NCI-H2107 (cell line): Measurements from ENCODE around the gene OXSR1.
"Not testable (repeated sequence)": the region's sequence is repeated elsewhere in the genome, so short reads cannot be mapped to it uniquely, and the experiment has no call there.

ENCODE experiments used
- DNase-seq: peaks from one replicate; lab custom pipeline; 2025; lab: John Stamatoyannopoulos, UW

OXSR1 gene

GRCh38 chr3:38226273-38226672 is 60.9 kb downstream of the OXSR1 start:
- DNase-seq = no peak

GRCh38 chr3:38227989-38228388 is 62.7 kb downstream of the OXSR1 start:
- DNase-seq = no peak

GRCh38 chr3:38229036-38229435 is 63.7 kb downstream of the OXSR1 start:
- no peak for DNase-seq

GRCh38 chr3:38232701-38233100 is 67.4 kb downstream of the OXSR1 start:
- DNase-seq = no peak

DNA sequence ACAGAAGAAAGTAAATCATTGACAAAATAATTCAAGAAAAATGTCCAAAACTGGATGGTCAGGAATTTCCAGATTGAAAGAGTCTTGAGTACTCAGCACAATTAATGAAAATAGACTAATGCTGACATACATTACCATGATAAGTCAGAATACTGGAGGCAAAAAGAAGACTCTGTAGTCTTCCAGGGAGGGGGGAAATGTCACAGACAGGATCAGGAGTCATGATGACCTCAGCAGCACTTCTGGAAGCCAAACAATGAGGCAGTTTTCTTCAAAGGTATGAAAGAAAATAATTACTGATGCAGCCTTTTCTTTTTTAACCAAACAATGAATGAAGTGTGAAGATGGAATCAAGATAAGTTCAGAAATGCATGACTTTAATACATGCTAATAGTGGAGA is 70.1 kb downstream of the OXSR1 start:
- no peak for DNase-seq

DNA sequence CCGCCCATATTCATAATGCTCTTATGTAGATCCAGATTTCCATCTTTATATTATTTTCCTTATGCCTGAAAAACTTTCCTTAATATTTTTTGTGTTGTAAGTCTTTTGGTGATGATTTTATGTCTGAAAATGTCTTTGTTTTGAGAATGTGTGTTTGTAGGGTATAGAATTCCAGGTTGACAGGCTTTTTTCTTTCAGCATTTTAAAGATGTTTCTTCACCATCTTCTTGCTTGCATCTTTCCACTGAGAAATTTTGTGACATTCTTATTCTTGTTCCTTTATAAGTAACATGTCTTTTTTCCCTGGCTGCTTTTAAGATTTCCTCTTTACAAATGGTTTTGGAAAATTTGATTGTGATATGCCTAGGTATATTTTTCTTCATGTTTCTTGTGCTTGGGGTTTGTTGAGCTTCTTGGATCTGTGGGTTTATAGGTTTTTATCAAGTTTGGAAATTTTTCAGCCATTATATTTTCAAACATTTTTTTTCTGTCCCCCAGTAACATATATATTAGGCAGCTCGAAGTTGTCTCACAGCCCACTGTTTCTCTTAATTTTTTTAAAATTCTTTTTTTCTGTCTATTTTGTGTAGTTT is 73.2 kb downstream of the OXSR1 start:
- DNase-seq = no peak

DNA sequence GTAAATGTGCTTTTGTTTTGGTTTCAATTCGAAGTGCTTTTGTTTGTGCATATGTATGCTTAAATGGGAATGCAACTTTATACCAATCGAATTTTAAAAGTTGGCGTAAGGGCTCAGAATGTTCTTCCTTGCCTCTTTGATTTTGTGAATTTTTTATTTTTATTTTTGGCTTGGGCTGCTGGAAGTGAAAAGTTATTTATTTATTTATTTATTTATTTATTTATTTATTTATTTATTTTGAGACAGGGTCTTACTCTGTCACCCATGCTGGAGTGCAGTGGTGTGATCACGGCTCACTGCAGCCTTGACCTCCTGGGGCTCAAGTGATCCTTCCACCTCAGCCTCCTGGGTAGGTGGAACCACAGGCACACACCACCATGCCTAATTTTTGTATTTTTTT is 77.5 kb downstream of the OXSR1 start:
- not testable (repeated sequence) for DNase-seq

DNA sequence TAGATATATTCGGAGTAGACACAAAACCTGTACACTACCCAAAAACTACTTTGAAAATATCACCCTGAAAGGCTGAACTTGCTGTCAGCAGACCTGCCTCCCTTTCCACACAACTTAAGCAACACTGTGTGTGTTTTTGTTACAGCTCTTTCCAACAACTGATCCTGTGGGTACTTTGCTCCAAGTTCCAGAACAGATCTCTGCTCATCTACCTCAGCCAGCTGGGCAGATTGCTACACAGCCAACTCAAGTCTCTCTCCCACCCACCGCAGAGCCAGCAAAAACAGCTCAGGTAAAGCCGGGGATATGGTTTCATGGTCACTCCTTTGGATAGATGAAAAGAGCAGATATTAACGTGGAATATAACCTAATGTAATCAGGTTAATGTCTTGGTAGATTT is 80.6 kb downstream of the OXSR1 start:
- no peak for DNase-seq

- no peak for DNase-seq
Observed at GRCh38 chr3:38247366-38248035, 82.2 kb downstream of the OXSR1 start.

DNA sequence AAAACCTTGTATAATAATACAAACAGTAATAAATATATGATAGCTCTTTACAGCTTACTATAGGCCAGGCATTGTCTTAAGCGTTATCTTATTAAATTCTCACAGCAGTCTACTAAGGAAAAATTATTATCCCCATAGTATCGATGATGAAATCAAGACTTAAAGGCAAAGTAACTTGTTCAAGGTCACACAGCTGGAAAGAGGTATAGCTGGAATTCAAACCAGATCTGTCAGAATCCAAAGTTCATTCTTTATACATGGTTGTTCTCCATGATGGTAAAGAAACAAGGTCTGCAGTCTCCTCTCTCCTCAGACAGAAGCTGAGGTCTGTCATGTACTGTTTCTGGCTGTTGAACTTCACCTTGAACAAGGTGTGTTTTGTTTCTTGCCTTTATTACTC is 84.9 kb downstream of the OXSR1 start:
- no peak for DNase-seq

- DNase-seq = no peak
Observed at GRCh38 chr3:38251197-38251596, 85.9 kb downstream of the OXSR1 start.

GRCh38 chr3:38253704-38254103 is 88.4 kb downstream of the OXSR1 start:
- DNase-seq = no peak

- no peak for DNase-seq
Observed at GRCh38 chr3:38254872-38255271, 89.5 kb downstream of the OXSR1 start.

GRCh38 chr3:38255627-38256026 is 90.3 kb downstream of the OXSR1 start:
- DNase-seq = no peak

- DNase-seq = no peak
Observed at GRCh38 chr3:38257583-38257982, 92.2 kb downstream of the OXSR1 start.

DNA sequence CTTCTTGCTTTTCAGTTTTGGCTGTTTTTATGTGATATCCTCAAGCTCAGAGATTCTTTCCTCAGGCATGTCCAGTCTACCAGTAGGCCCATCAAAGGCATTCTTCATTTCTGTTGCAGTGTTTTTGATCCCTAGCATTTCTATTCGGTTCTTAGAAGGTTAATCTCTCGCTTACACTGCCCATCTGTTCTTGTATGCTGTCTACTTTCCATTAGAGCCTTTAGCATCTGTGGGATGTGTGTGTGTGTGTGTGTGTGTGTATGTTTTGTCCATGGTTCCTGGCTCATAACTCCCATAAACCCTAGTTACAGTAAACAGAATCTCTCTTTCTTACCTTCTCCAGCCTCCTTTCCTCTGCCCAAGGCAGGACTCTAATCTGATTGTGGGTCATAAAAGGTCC is 95.1 kb downstream of the OXSR1 start:
- no peak for DNase-seq

GRCh38 chr3:38264353-38264771 is 99.0 kb downstream of the OXSR1 start:
- no peak for DNase-seq

DNA sequence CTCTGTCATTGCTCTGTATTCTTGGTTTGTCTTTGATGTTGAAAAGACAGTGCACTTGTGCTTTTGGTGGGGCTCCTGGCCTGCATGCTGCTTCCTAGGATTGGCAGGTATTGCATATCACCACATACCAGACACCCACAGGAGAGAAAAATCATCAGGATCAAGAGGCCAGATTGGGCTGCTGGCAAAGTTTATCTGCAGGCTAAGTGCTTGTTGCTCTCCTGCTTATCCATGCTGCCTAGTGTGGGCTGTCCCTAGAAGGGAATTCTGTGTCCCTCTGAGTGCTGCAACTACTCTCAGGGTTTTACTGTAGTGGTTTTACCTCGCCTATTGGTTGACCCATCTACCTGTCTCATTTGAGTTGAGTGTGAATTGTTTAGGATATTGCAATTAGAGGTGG is 99.4 kb downstream of the OXSR1 start:
- DNase-seq = no peak

DNA sequence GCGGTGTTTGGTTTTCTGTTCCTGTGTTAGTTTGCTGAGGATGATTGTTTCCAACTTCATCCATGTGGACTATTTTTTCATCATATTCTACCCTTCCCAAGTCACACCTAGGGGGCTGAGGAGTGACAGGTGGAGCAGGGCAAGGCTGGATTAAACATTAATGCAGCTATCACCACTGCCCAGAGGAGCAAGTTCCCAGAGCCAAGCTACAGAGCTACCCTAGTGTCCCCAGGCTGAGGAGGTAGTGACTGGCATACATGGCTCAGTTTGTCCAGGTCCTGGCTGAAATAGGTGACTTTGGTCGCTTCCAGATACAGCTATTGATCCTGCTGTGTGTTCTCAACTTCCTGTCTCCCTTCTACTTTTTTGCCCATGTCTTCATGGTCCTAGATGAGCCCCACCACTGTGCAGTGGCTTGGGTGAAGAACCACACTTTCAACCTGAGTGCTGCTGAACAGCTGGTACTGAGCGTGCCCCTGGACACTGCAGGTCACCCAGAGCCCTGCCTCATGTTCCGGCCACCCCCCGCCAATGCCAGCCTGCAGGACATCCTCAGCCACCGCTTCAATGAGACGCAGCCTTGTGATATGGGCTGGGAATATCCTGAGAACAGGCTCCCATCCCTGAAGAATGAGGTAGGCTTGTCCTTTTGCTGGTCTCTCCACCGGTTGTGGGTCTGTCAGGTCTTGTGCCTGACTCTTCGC is 100.4 kb downstream of the OXSR1 start, which contains the start of gene SLC22A13:
Gene SLC22A13, plus strand, starts transcription at position 209 of the 704 bp plus-strand sequence. Its CDS starts 49 bp downstream, at position 258.
- DNase-seq = no peak

GRCh38 chr3:38266810-38267209 is 101.5 kb downstream of the OXSR1 start:
- no peak for DNase-seq

GRCh38 chr3:38267662-38268061 is 102.3 kb downstream of the OXSR1 start:
- no peak for DNase-seq

DNA sequence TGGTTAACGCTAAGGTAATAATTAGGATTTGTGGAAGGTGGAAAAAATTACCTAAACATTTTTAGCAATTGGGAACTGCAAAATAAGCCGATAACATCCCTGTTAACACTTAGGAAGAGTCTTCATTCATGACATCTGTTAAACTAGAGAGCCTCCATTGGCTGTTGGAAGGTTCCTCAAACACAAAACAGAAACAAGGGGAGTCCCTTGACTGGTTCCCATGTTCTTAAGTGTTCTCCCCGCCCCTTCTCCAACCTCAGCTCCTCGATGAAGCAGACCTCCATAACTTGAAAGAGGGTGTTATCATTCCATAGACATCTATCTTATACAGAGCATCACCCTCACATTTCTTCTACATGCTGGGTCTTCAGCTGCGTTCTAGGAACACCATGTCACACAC is 102.8 kb downstream of the OXSR1 start:
- DNase-seq = no peak

GRCh38 chr3:38268522-38268921 is 103.2 kb downstream of the OXSR1 start:
- DNase-seq = no peak
